ENCODE results near the gene UNC5CL. TPM values are rescaled to one million over a fixed set of nuclear protein-coding genes. Genes with fewer than 3 reads are reported as not detected.

Gene UNC5CL
- total and polyA plus RNA-seq, 9 of the 15 experiments (the other 6 are each of a cell fraction or from before 2014, with no cell fraction given), result 0.07 to 1.8 (median 0.62) TPM; not detected in 1

- TF ChIP-seq NBN (IDR thresholded peaks at IDR 0.05; ENCODE audit: low read depth) (no peak), TCF7L2 (IDR thresholded peaks at IDR 0.05; ENCODE audit: low read depth, low read length) (no peak), MYNN (IDR thresholded peaks at IDR 0.05) (no peak), MYNN (CRISPR knock-in tag; IDR thresholded peaks at IDR 0.05) (no peak), CTCF (IDR thresholded peaks at IDR 0.05 in 2 of 3, conservative IDR thresholded peaks at IDR 0.05 in 1 of 3; ENCODE audit: insufficient read depth in 2 of 3, low read depth in 1 of 3, low read length in 3 of 3) (peak; percentile 72 to 89 (median 84)), MCM7 (IDR thresholded peaks at IDR 0.05) (no peak), C11orf30 (IDR thresholded peaks at IDR 0.05; ENCODE audit: low read depth) (0 out of 2 replicates have a peak, but pooled peaks have one; percentile 4), CEBPB (tag; IDR thresholded peaks at IDR 0.05) (no peak), ZNF551 (CRISPR knock-in tag; IDR thresholded peaks at IDR 0.05) (no peak), CBX1 (IDR thresholded peaks at IDR 0.05; ENCODE audit: low read depth) (no peak), SFPQ (IDR thresholded peaks at IDR 0.05; ENCODE audit: low read depth, low read length) (no peak), ZBTB11 (CRISPR knock-in tag; IDR thresholded peaks at IDR 0.05) (no peak), RBBP5 (IDR thresholded peaks at IDR 0.05; ENCODE audit: borderline replicate concordance, insufficient read depth, low read length, poor library complexity, severe bottlenecking) (no peak), USF1 (CRISPR knock-in tag; IDR thresholded peaks at IDR 0.05) (no peak), ZNF518B (CRISPR knock-in tag; IDR thresholded peaks at IDR 0.05) (no peak)
Measured at GRCh38 chr6:41066867-41067304, 27.9 kb upstream of the UNC5CL start (continued).

Data from K562 (cell line).